ENCODE measurements around the gene MIGA2. TPM values are rescaled to one million over a fixed set of nuclear protein-coding genes. Genes with fewer than 3 reads are reported as not detected.

MIGA2 gene
- total and polyA plus RNA-seq, 9 of the 15 experiments (the other 6 are each of a cell fraction or from before 2014, with no cell fraction given), result 0.15 to 54.1 (median 18.0) TPM

- TF ChIP-seq CTCFL (IDR thresholded peaks at IDR 0.05; ENCODE audit: borderline replicate concordance, insufficient read depth, low read depth, low read length, poor library complexity, severe bottlenecking), result no peak
- TF ChIP-seq PHB (CRISPR knock-in tag; IDR thresholded peaks at IDR 0.05), result no peak
- peak; percentile 82 to 83; a peak in 2 of 4 replicates for TF ChIP-seq CSDE1 (IDR thresholded peaks at IDR 0.05)
- TF ChIP-seq BRF1 (IDR thresholded peaks at IDR 0.05; ENCODE audit: borderline replicate concordance, extremely low read depth, insufficient read length), result no peak
- no peak for TF ChIP-seq ZZZ3 (IDR thresholded peaks at IDR 0.05)
- no peak for TF ChIP-seq ZBTB5 (IDR thresholded peaks at IDR 0.05)
- no peak for TF ChIP-seq ZNF318 (IDR thresholded peaks at IDR 0.05; ENCODE audit: borderline replicate concordance in 1 of 2, low read depth in 1 of 2)
- TF ChIP-seq PPARD (CRISPR knock-in tag; IDR thresholded peaks at IDR 0.05), result no peak
- no peak for TF ChIP-seq HNRNPK (IDR thresholded peaks at IDR 0.05; ENCODE audit: low read depth, low read length, poor library complexity, severe bottlenecking)
- TF ChIP-seq ZC3H11A (IDR thresholded peaks at IDR 0.05; ENCODE audit: low read depth, low read length), result no peak
- no peak for TF ChIP-seq MYBL2 (IDR thresholded peaks at IDR 0.05; ENCODE audit: low read depth)
- no peak for TF ChIP-seq MYBL2 (CRISPR knock-in tag; IDR thresholded peaks at IDR 0.05; ENCODE audit: borderline replicate concordance)
- TF ChIP-seq SMARCA5 (IDR thresholded peaks at IDR 0.05), result peak; percentile 79; the same call in 1 of the 2 replicates
- no peak for TF ChIP-seq TBL1XR1 (IDR thresholded peaks at IDR 0.05; ENCODE audit: low read length in 2 of 2)
- TF ChIP-seq ASH1L (IDR thresholded peaks at IDR 0.05; ENCODE audit: borderline replicate concordance, low read depth, partially characterized antibody), result no peak
Measured at GRCh38 chr9:129110740-129111527, 74.5 kb downstream of the MIGA2 start, which contains the start of the genes CRAT and PTPA (continued).
